GM19239 (cell line): ENCODE results near the gene LCAT.

ENCODE experiments used
- DNase-seq: peaks from one replicate; pipeline ENCODE4 v3.0.0; 2011; ENCODE audit warnings: low spot score; ENCODE audit not compliant: insufficient read length
- FAIRE-seq: peaks from 2 replicates; lab custom pipeline; 2011; peaks lifted over from hg19 to GRCh38; lab: Jason Lieb, UNC

Gene LCAT

GRCh38 chr16:67935101-67935401 is 8.9 kb downstream of the LCAT start:
- DNase-seq = no peak
- no peak for FAIRE-seq

GRCh38 chr16:67934306-67935100 is 9.4 kb downstream of the LCAT start:
- FAIRE-seq (no peak), DNase-seq (no peak)

DNA sequence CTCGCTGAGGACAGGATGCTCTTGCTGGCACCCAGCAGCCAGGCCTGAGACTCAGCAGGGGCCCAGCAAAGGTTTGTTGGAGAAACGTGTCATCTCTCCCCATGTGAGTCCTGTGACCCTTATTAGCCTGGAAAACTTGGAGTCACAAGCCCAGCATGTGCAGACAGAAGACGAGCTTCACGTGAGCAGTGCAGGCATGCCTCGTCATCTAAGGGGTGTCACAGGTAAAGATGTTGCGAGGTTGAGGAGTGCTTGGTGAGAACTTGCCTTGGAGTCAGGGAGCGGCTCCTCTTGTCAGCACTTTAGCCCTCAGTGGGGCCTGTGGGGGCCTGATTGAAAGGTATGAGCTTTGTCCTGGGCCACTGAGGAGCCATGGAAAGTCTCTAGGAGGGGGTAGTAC is 10.1 kb downstream of the LCAT start:
- FAIRE-seq = no peak

GRCh38 chr16:67932462-67932840 is 11.5 kb downstream of the LCAT start:
- no peak for FAIRE-seq
- no peak for DNase-seq

More for the DNA sequence above, 10.1 kb downstream of the LCAT start:
- DNase-seq = no peak

- FAIRE-seq (no peak), DNase-seq (no peak)
These were observed 12.0 kb downstream of the LCAT start, which contains the start of gene CTRL for GRCh38 chr16:67931712-67932461. TSS of gene CTRL (minus strand) at chr16:67931862. CDS start at chr16:67931852, 10 bp downstream.

DNA sequence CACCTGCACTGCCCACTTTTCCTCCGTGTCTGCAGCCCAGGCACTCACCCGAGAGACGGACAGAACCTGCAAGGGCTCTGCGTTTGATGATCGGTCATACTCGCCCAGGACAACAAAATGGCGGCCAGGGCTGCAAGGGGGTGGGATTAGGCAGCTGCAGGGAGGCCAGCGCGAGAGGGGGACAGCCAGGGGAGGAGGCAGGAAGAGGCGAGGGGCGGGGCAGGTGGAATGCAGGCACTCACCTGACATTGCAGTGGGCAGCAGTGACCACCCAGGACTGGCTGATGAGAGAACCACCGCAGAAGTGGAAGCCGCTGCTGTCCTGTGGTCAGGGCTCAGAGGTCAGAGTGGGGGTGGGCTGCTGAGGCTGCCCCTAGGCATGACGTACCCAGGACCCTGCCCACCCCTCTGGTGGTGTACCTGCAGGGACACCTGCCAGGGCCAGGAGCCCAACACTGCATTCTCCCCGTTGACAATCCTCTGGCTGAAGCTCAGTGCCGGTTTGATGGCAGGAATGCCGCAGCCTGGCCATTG is 13.2 kb downstream of the LCAT start:
- FAIRE-seq = no peak
- DNase-seq = no peak

- DNase-seq (no peak), FAIRE-seq (no peak)
These were observed 13.7 kb downstream of the LCAT start for GRCh38 chr16:67930191-67930590.

DNA sequence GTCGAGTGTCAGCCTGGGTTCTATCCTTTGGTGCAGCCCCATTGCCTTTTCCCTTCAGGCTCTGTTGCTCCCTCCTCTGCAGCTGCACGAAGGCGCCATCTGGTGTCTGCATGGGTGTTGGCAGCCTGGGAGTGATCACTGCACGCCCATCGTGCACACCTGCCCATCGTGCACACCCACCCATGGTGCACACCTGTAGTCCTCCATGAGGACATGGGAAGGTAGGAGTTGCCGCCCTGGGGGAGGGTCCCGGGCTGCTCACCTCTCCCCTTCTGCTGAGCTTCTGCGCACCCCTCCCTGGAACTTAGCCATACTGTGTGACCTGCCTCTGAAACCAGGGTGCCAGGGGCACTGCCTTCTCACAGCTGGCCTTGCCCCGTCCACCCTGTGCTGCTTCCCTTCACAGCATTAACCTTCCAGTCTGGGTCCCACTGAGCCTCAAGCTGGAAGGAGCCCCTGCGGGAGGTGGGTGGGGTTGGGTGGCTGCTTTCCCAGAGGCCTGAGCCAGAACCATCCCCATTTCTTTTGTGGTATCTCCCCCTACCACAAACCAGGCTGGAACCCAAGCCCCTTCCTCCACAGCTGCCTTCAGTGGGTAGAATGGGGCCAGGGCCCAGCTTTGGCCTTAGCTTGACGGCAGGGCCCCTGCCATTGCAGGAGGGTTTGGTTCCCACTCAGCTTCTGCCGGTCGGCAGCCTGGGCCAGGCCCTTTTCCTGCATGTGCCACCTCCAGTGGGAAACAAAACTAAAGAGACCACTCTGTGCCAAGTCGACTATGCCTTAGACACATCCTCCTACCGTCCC is 15.2 kb downstream of the LCAT start:
- FAIRE-seq = peak; percentile 89

DNA sequence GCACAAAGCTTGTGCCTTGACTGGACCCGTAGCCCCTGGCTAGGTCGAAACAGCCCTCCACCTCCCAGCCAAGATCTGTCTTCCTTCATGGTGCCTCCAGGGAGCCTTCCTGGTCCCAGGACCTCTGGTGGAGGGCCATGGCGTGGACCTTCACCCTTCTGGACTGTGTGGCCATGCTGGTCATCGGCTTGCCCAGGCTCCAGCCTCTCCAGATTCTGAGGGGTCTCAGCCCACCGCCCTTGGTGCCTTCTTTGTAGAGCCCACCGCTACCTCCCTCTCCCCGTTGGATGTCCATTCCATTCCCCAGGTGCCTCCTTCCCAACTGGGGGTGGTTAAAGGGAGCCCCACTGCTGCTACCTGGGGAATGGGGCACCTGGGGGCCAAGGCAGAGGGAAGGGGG is 15.8 kb downstream of the LCAT start:
- DNase-seq = no peak
- no peak for FAIRE-seq

More for the DNA sequence above, 15.2 kb downstream of the LCAT start:
- DNase-seq = peak; percentile 78

DNA sequence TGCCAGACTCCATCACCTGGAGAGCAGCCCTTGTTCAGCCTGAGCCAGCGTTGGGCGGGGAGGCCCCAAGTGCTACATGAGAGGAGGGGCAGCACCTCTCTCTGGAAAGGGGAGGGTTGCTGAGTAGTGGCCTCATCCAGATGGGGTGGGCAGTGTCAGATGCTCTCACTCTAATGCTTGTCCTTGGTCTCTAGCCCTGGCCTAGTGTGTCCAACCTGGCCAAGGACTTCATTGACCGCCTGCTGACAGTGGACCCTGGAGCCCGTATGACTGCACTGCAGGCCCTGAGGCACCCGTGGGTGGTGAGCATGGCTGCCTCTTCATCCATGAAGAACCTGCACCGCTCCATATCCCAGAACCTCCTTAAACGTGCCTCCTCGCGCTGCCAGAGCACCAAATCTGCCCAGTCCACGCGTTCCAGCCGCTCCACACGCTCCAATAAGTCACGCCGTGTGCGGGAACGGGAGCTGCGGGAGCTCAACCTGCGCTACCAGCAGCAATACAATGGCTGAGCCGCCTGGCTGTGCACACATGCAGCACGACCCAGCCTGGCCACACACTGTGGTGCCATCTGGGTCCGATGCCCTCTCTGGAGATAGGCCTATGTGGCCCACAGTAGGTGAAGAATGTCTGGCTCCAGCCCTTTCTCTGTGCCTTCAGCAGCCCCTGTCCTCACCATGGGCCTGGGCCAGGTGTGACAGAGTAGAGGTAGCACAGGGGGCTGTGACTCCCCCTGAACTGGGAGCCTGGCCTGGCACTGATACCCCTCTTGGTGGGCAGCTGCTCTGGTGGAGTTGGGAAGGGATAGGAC is 16.6 kb downstream of the LCAT start:
- no peak for FAIRE-seq
- DNase-seq = no peak

DNA sequence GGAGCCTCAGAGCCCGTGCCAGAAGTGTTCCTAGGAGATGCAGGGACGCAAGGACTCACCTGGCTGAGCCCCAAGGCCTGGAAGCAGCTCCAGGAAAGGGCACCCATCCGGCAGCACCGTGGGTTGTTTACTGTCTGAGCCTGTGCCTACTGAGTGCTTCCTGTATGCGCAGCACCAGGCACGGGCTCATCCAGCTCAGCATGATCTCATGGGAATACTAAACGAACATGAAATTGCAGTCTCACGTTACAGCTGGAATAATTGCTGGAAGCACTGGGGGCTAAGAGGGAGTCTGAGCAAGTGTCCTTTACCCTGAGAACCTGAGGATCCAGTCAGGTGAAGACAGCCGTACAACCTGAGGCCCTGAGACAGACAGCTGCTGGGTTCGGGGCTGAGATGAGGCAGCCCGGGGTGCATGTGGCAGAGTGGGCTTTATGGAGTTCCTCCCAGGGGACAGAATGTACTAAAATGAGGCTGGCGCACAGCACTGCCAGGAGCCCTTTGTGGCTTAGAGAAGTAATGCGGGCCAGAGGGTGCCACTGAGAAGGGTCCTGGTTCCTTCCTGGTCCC is 17.7 kb downstream of the LCAT start:
- FAIRE-seq = no peak
- DNase-seq = no peak

DNA sequence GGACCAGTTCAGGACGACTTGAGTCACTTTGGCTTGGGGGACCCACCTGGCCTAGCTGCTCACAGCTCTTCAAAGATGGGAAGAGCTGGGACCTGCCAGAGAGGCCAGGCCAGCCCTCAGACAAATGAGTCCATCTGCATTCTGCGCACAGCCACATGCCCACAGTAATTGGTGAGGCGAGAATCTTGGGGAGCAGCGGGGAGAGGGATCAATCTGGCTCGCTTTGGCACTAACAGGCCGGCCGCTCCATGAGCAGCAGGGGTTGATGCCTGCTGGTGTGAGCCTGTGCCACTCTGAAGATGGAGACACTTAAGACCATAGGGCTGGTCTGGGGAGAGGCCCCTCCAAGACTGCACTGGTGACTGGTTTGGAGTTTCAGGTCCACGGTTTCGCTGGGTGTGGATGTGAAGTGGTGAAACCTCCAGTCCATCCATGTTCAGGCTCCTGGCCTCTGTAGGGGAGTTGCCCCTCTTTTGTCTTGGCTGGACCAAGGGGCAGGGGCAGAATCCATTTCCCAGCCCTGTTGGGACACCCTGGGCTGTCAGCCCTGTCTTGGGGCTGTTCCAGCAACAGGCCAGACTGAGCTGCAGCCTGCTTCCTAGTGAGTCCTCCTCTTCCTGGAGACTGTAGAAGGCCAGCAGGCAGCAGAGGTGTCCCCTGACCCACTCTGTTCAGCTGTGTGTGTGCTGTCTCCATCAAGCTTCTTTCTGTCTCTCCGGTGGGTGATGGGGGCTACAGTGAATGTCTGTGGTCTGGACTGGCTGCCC is 19.6 kb downstream of the LCAT start:
- no peak for FAIRE-seq
- DNase-seq = no peak

GRCh38 chr16:67923414-67924116 is 20.4 kb downstream of the LCAT start:
- FAIRE-seq = no peak
- no peak for DNase-seq

GRCh38 chr16:67922740-67923139 is 21.2 kb downstream of the LCAT start:
- no peak for FAIRE-seq
- DNase-seq = no peak

- no peak for DNase-seq
- no peak for FAIRE-seq
These were observed 21.7 kb downstream of the LCAT start for GRCh38 chr16:67922221-67922620.

GRCh38 chr16:67919622-67920221 is 24.2 kb downstream of the LCAT start:
- no peak for DNase-seq
- FAIRE-seq = no peak

DNA sequence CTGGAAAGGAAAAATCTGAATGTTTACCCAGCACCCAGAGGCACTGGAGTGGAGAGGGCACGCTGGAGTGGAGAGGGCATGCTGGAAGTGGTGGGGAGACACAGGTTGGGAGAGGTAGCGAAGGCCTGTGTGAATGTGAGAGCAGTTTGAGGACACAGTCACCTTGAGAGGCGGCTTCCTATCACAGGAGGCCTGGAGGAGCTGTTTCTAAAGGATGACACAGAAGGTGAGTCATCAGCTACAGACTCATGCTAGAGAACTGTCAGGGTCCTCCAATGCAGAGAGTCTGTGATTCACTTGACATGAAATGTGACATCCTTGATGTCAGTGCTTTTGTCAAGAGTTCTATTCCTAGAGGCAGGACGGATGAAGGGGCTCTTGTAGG is 26.1 kb downstream of the LCAT start:
- FAIRE-seq = no peak

More for the DNA sequence above, 26.1 kb downstream of the LCAT start:
- no peak for DNase-seq
